ENCODE measurements around the gene DHX35. TPM values are rescaled to one million over a fixed set of nuclear protein-coding genes. Genes with fewer than 3 reads are reported as not detected.
"Not testable (repeated sequence)": the region's sequence is repeated elsewhere in the genome, so short reads cannot be mapped to it uniquely, and the experiment has no call there.

DHX35 gene
- total RNA-seq, 1 donor from 2014 or later: 12.3 TPM

DNA sequence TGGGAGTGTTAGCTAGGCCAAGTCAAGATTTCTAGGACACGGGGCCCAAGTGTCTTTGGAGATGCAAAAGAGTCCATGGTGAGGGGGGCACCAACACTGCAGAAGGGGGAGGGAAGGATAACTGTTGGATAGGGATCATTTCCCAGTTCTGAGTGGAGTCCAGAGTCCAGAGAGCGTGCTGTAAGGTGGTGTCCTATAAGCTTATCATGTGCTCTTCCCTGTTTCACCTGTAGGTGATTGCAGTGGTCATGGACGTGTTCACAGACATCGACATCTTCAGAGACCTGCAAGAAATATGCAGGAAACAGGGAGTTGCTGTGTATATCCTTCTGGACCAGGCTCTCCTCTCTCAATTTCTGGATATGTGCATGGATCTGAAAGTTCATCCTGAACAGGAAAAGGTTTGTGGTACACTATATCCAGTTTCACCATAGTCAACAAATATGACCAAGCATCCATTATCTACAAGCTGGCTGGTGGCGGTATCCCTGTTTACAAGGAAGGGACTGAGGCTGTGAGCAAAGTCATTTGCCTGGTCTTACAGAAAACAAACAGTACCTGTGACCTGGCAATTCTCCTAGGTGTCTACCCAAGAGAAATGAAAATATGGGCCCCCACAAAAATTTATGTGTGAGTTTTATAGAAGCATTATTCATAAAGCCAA is 20.3 kb upstream of the DHX35 start:
- DNase-seq: no peak

DNA sequence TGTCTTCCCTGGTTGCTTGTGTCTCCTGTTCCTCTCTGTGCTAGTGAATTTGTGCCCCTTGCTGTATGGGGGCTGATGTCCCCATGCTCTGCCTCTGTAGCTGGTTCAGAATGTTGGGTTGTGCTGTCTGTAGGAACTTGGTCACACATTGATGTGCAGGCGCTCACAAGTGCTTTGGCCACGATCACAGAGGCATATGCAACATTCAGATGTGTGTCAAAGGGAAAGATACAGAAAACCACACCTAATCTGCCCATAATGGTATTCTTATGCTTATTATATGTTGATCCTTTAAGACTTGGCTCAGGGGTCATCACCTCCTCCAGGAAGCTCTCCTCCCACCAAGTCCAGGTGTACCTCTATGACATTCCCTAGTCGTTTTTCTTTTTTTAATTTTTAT is 17.1 kb upstream of the DHX35 start:
- no peak for DNase-seq

DNA sequence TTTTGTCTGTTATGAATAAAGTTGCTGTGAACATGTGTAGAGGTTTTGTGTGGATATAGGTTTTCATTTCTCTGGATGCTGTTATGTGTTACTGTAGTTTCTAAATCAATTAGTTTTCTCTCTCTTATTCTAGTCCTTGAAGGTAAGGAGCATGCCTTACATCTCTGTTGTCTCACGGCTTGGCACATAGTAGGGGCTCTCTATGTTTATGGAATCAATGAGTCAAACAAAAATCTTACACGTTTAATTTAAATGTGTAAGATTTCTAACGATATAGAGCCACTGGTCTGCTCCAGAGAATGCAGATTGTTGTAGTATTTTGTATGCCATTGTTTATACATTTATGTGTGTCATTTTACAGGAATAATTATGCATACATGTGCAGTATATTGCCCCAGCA is 15.3 kb upstream of the DHX35 start:
- no peak for DNase-seq

DNA sequence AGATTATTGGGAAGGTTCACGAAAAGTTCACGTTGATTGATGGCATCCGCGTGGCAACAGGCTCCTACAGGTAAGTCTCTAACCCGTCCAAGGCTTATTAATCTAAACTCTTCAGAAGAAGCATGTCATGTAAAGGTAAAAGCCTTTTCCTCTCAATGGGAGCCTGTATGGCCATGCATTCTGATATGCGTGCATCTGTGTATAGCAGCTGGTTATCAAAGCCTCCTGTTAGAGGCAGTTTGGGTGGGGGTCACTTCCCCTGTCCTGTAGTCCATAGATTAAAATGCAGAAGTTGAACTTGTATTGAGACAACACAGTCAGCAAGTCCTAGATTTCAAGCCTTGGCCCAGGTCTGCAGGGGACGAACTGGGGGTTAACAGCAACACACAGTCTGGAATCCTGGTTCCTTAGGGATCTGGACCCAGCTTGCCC is 14.2 kb upstream of the DHX35 start:
- no peak for DNase-seq

DNA sequence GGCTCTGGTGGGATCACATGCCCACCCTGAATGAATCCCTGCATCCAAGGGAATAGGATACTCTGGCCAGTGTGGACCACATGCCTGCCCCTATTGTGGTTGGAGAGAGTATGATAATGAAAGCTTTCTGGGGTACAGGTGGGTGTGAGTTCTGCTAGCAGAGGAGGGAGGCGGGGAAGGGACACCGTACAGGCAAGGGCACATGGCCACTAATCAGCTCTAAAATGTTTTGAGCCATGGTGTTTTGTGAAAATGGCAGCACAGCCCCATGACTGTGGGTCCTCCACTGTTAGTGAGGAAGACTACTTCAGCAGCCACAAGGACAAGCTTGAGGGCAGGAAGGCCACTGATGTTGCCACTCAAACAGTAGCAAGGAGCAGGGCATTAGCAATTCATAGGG is 11.9 kb upstream of the DHX35 start:
- no peak for DNase-seq

DNA sequence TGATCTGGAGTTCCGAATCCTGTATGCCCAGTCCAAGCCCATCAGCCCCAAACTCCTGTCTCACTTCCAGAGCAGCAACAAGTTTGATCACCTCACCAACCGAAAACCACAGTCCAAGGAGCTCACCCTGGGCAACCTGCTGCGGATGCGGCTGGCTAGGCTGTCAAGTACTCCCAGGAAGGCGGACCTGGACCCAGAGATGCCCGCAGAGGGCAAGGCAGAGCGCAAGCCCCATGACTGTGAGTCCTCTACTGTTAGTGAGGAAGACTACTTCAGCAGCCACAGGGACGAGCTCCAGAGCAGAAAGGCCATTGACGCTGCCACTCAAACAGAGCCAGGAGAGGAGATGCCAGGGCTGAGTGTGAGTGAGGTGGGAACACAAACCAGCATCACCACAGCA is 10.5 kb upstream of the DHX35 start:
- no peak for DNase-seq

DNA sequence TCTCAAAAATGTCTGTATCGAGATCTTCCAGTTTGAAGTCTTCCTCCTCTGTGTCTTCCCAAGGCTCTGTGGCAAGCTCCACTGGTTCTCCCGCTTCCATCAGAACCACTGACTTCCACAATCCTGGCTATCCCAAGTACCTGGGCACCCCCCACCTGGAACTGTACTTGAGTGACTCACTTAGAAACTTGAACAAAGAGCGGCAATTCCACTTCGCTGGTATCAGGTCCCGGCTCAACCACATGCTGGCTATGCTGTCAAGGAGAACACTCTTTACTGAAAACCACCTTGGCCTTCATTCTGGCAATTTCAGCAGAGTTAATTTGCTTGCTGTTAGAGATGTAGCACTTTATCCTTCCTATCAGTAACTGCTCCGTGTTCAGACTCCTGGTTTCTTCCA is 10.0 kb upstream of the DHX35 start:
- no peak for DNase-seq

DNA sequence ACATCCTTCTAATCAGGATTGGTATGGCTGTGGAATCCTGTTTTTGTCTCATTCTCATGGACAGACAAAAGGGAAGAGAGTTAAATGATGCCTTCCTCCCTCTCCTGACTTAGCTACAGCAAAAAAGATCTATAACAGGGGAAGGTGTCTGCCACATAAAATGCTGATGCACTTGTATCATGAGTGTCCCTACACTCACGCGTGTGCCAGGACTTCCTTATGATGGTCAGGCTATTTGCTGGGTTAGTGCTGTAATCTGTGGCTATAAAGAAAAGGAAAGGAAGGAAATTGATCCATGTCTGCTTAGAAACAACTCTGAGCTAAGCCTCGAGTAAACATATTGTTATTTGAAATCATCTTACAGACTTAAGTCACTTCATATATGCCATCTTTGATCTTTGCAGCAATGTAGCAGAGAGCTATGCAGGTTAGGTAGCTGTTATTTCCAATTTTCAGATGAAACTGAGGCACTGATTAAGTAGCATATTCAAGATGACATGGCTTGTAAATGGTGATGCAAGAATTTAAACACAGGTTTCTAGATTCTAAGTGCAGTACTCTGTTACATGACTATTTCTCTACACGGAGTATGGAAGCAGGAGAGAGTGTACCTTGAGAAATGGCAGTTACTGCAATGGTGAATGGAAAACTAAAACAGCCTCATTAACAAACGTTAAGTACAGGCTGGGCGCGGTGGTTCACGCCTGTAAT is 8.4 kb upstream of the DHX35 start:
- no peak for DNase-seq

DNA sequence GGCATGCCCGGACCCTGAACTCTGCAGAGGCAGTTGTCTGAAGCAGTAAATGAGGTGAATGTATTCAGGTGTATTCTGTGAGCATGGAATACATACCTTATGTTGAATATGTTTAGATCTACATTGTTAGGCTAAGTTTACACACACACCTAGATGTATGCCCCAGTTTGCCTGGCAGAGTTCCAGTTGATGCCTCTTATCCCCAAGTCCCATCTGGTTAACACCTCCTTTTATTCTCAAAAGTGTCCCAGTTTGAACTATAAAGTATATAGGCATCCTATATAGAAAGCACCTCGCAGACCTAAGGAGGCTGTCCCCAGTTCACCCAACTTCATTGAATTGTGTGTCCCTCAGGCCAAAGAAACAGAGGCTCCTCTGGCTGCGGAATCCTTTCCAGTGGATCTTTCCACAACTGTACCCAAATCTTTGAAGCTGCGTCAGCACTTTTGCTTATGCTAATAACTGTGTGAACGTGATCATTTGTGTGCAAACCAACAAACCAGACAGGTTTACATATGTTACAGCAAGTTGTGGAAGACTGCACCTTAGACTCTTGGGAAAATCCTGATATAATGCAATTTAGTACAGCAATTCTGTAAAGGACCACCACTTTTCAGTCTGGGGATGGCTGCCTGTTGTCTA is 4.8 kb upstream of the DHX35 start:
- DNase-seq: no peak

DNA sequence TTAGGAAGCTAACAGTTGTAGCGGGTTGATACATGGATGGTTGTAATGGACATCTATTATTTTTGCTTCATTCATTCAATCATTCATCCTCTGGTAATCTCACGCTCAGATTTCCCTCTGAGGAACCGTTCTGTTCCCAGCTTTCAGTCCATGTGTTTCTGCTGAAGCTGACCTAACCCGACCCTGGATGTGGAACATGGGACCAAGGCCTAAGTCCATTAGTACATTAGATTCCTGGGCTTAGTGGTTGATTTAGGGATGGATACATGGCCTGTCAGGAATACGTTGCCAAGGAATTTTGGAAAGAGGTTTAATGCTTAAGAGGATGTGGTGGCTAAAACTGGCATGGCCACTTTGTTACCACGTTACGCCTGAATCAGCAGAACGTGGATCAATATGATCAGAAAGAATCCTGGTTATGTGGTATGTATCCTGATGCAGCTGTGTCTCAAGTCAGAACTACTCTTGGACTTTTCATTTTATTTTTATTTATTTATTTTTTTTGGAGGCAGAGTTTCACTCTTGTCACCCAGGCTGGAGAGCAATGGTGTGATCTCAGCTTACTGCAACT is 4.1 kb upstream of the DHX35 start:
- no peak for DNase-seq

DNA sequence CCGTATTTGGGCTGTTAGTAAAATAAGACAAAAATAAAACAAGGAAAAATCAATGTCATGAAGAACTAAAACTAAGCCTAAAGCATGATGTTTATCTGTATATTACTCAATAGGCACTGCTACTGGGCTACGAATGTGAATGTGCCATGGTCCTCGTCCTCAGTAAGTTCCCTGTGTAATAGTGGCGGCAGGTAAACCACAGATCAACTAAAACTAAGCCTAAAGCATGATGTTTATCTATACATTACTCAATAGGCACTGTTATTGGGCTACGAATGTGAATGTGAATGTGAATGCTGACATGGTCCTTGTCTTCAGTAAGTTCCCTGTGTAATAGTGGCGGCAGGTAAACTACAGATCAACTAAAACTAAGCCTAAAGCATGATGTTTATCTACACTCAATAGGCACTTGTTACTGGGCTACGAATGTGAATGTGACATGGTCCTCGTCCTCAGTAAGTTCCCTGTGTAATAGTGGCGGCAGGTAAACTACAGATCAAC is 1.9 kb upstream of the DHX35 start:
- not testable (repeated sequence) for DNase-seq

DNA sequence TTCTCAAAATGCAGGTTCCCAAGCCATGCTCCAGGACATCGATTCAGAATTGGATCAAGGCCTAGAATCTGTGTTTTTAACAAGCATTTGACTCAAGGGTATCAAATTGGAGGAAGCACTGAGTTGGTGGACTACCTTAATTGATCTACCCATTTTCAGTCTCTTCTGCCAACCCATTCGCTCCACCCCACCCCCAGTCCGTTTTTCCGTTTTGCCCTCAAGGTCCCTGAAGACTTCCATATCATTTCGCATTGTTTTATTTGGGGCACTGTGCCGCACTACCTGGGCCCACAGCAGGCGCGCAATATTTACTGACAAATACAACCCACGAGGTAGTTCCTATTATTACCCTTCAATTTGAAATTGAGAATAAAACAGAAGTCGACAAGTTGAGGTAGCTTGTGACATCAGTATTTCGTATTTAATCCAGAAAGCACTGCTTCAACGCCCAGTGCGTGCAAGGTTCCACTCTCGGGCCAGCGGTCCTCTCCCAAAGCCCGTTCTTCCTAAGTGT is 557 bp upstream of the DHX35 start:
- no peak for DNase-seq

DNA sequence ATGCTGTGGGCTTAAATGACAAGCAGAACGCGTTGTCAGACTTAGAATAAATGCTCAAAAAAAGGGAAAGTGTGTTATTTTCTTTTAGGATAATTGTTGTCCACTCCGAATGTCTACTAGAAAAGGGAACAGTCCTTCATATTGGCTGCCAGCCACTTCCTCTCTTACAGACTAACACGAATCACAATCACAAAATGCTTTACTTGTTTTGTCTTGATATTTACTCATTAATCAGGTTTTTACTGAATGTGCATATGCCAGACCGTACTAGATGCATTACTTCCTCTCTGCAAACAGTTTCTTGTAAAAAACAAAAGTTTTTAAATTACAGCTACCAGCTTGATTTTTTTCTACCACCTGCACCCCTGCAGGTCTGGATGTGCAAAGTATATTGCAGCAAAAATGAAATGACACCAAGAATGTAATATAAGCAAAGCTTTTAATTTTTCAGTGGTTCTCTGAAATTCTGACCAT is 821 bp downstream of the DHX35 start:
- DNase-seq: peak; percentile 53

DNA sequence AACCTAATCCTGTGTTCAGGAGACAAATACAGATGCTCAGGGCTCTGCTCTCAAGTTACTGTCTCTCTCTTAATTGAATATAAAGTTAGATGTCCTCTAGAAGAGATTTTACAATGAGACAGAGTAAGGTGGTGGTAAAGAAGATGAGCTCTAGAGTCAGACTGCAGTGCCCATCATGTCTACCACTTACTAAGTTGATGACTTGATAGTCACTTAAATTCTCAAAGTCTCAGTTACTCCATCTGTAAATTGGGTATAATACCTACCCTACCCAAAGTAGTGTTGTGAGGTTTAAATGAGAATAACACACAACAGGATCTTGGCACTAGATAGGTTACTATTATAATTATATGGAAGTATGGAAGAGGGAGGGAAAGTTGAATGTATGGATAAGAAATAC is 1.6 kb downstream of the DHX35 start:
- no peak for DNase-seq

DNA sequence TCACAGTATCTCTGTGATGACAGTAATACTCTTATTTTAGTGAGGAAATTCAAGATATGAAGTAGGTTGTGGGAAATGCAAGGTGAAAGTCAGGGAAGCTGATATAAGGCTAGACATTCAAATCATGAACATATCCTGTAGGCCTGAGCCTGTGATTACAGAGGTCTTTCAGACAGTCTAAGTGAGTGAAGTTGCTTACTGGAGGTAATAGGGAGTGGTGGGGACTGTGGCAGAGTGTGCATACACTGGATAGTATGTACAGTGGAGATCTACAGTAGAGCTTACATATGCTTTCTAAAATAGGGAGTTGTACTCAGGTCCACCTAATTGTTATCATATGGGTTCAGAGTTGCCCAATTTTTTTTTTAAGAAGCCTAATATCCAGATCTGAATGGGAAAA is 3.1 kb downstream of the DHX35 start:
- DNase-seq: no peak

DNA sequence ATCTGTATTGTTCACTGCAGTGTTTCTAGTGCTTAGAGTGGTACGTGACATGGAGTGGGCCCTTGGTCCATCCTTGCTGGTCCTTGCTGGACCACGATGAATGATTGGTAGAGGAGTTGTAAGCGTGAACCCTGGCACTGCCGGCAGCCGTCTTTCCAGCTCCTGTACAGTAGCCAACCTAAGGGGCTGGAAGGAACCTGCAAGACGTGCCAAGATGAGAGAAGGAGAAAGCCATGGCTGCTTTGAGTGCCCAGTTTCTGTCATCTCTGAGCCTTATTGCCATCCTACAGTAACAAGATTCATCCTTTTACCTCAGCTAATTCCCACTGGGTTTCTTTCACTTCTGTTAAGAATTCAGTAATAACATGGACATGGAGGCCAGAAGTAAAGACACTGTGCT is 5.9 kb downstream of the DHX35 start:
- DNase-seq: no peak

DNA sequence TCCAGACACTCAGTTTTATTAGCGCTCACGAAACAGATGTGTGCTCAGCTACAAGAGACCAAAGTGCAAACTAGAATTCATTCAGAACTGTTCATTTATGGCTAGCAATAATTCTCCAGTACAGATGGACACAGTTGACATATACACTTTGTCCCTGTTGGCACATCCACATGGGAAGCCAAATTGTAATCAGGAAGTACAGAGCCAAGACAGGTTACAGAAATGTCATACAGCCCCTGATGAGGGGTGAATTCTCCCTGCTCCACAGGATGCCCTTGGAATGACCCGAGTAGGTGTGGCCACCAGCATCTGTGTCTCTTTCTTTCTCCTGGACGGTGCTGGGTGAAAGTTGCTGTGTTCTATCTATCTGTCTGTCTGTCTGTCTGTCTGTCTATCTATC is 7.6 kb downstream of the DHX35 start:
- DNase-seq: no peak

DNA sequence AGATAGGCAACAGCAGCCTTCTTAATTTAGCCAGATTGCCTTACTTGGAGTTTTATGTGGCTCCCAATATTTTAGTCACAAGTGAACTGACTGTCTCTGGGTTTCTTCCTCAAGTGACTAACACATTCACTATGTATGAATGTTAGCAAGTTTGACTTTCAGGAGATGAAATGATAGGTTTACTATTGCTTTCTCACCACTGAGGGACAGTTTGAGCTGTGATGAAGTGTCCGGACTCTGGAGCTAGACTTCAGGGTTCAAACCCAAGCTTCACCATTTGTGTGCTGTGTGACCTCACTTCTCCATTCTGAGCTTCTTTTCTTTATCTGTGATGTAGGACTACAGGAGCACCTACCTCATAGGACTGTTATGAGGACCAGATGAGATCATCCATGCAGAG is 8.2 kb downstream of the DHX35 start:
- DNase-seq: no peak

DNA sequence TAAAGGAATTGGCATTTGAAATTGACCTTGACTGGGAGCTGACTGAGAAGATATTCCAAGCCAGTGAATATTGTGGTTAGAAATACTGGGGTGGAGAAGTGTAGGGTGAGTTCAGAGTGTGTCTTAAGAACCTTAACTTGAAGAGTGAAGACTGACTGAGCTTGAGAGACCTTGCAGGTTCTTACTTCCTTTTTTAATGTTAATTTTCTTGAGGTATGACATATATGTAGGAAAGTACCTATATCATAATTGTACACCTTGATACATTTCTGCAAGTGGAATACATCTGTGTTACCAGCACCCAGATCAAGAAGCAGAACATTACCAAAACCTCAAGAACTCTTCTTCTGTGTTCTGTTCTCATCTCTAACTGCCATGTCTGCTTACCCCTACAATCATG is 11.0 kb downstream of the DHX35 start:
- no peak for DNase-seq

DNA sequence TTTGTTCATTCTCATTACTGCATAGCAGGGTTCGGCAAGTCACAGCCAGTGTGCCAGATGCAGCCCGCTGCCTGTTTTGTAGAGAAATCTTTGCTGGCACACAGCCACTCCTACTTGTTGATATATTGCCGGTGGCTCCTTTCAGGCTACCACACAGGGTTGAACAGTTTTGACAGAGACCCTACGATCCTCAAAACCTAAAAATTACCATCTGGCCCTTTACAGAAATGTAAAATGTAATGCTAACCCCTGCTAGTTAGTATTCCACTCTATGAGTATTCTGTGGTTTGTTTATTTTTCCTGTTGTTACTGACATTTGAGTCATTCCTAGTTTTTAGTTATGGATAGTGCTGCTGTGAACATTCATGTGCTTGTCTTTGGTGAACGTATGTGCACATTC is 11.5 kb downstream of the DHX35 start:
- DNase-seq: no peak

DNA sequence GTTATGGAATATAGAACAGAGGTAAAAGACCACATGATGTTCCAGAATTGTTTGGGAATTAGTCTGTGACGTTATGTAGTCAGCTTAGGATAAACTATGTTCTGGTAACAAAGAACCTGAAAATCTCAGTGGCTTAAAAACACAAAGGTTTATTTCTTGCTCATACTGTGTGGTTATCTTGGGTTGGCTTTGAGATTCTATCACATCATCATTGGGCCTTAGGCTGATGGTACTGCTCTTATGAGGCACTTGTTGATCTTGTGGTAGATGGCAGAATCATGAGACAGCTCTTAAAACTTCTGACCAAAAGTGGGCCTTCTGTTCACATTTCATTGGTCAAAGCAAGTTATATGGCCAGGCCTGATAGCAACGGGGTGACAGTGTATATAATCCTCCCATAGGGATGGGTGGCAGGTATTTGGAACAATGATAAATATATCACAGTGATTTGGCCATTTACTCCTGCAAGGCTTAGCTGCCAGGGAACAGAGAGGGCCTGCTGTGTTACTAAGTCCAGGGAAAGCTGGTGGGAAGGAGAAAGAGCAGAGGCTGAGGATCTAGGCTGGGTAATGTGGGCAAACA is 13.5 kb downstream of the DHX35 start:
- no peak for DNase-seq

DNA sequence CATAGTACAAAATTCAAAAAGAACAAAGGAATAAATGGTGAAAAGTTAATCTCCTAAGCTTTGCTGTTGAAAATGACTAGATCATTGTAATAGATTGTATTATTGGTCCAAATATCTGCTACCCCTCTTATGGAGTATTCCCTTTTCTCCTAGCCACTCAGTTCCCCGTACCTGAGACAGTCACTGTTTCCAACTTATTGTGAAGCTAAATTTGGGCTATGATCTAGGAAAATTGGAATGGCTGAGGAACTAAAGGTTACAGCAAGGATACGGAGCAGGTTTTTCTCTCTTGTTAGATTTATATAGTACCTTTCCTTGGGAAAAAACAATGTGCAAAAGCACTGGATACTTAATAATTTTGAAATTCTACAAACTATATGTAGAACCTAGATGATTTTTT is 17.3 kb downstream of the DHX35 start:
- no peak for DNase-seq

DNA sequence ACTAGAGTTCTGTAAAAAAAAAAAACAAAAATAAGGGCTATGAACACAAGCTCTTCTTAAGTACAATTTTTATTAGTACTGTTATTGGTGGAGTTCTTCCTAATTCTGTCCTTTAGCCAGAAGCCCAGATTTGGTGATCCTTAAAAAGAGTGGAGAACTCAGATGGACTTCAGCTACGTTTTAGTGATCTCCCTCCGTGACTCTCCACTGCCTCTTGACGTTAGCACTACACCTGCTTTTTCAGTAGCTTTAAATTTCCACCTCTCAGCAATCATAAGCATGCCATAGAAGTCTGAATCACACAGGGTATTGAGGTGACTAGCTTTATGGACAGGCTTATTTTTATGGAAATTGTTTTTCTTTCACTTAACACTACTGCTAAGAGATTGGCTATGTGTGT is 17.7 kb downstream of the DHX35 start:
- DNase-seq: no peak
